ENCODE data around the gene TRIML1. TPM values are rescaled to one million over a fixed set of nuclear protein-coding genes. Genes with fewer than 3 reads are reported as not detected.

Gene TRIML1
- total RNA-seq, 4 donors from 2014 or later, result not detected

DNA sequence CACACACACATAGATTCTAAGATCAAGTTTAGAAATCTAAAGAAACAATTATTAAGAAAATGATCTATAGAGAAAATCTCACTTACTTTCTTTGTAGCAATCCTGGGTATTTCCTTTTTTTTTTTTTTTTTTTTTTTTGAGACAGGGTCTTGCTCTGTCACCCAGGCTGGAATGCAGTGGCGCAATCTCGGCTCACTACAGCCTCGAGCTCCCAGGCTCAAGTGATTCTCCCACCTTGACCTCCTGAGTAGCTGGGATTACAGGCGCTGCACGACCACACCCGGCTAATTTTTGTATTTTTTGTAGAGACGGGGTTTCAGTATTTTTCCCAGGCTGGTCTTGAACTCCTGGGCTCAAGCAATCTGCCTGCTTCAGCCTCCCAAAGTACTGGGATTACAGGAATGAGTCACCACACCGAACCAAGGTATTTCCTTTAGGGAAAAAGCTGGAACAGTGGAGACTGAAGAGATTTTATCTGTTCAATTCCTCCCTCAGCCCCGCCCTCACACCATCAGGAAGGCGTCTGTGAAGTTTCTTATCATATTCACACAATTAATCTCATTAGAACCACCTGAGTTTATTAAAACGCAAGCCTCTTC lies 30.0 kb upstream of the TRIML1 start, which contains the start of gene TRIML2:
Gene TRIML2 (minus strand): TSS at position 447 of the 599 bp plus-strand sequence. CDS start 4,235 bp downstream, outside the sequence.
- Histone ChIP-seq H3K4me3 (no peak within 1 kb of the TSS), H3K27ac (no peak within 1 kb of the TSS), H3K36me3 (no peaks in the 10 kb centered on the region), H3K4me1 (no peaks in the 10 kb centered on the region), H3K27me3 (no peaks in the 10 kb centered on the region), H3K9me3 (no peaks in the 10 kb centered on the region)
- in situ Hi-C loops (cut with MboI; ENCODE audit: low pct_ligation_motif_present in 1 of 4, low pct_unique_long_range_greater_than_20kb in 1 of 4, low sequenced_read_pairs in 3 of 4) (no loop called here), intact Hi-C loops (cut with DNase I; ENCODE audit: low total_unique reads) (no loop called here)
- DNase-seq, result no peak
- TF ChIP-seq POLR2AphosphoS5 (IDR thresholded peaks at IDR 0.05) (no peak), POLR2A (IDR thresholded peaks at IDR 0.05) (no peak), CTCF (IDR thresholded peaks at IDR 0.05) (no peak), EP300 (IDR thresholded peaks at IDR 0.05; ENCODE audit: low read depth) (no peak)
- 40 to 66% methylated on average over 1 to 11 of the region's 11 CpGs for WGBS, 2 donors (ENCODE audit: low coverage in 1 of 2)

DNA sequence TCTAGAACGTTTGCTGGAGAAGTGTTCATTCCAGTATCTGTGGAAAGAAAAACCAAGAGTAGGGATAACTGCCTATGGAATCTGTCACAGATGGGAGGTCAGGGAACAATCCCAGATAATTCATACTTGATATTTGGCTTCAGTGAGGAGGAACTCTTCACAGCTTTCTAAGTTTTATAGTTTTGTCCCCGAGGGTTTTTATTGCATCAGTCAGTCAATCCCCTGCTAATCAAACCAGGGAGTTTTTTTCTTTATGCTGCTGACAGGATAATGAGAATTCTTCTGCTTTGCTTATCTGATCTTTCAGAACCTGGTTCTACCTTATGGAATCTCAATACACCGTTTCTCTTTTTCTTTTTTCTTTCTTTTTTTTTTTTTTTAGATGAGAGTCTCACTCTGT lies 29.2 kb upstream of the TRIML1 start:
- Histone ChIP-seq H3K4me3 (no peak overlapping the region), H3K4me1 (no peaks in the 10 kb centered on the region), H3K36me3 (no peaks in the 10 kb centered on the region), H3K9me3 (no peaks in the 10 kb centered on the region), H3K27me3 (no peaks in the 10 kb centered on the region), H3K27ac (no peak overlapping the region)
- TF ChIP-seq POLR2A (IDR thresholded peaks at IDR 0.05), result no peak
- TF ChIP-seq EP300 (IDR thresholded peaks at IDR 0.05; ENCODE audit: low read depth), result no peak
- no peak for TF ChIP-seq CTCF (IDR thresholded peaks at IDR 0.05)
- TF ChIP-seq POLR2AphosphoS5 (IDR thresholded peaks at IDR 0.05), result no peak
- DNase-seq, result no peak
- 19 to 22% methylated on average over 3 of the region's 3 CpGs for WGBS, 2 donors (ENCODE audit: low coverage in 1 of 2)
- in situ Hi-C loops (cut with MboI; ENCODE audit: low pct_ligation_motif_present in 1 of 4, low pct_unique_long_range_greater_than_20kb in 1 of 4, low sequenced_read_pairs in 3 of 4), result no loop called here
- intact Hi-C loops (cut with DNase I; ENCODE audit: low total_unique reads), result no loop called here

- Histone ChIP-seq H3K36me3 (no peaks in the 10 kb centered on the region), H3K9me3 (no peaks in the 10 kb centered on the region), H3K27ac (no peak overlapping the region), H3K27me3 (no peaks in the 10 kb centered on the region), H3K4me1 (no peaks in the 10 kb centered on the region), H3K4me3 (no peak overlapping the region)
- WGBS, 2 donors (ENCODE audit: low coverage in 1 of 2), result 66 to 68% methylated on average over 7 of the region's 7 CpGs
- DNase-seq, result no peak
- TF ChIP-seq CTCF (IDR thresholded peaks at IDR 0.05) (no peak), POLR2AphosphoS5 (IDR thresholded peaks at IDR 0.05) (no peak)
- intact Hi-C loops (cut with DNase I; ENCODE audit: low total_unique reads) (no loop called here), in situ Hi-C loops (cut with MboI; ENCODE audit: low pct_ligation_motif_present in 1 of 4, low pct_unique_long_range_greater_than_20kb in 1 of 4, low sequenced_read_pairs in 3 of 4) (no loop called here)
These were observed 28.3 kb upstream of the TRIML1 start for GRCh38 chr4:188110741-188111471.

GRCh38 chr4:188111955-188112354 lies 27.3 kb upstream of the TRIML1 start:
- intact Hi-C loops (cut with DNase I; ENCODE audit: low total_unique reads), result no loop called here
- no peak for DNase-seq
- no peak overlapping the region for H3K27ac ChIP-seq

More at GRCh38 chr4:188111955-188112354, 27.3 kb upstream of the TRIML1 start:
- 86% methylated on average over 6 of the region's 6 CpGs; no CpG with 5 or more reads in 1 of the 2 donors for WGBS, 2 donors (ENCODE audit: low coverage in 1 of 2)
- Histone ChIP-seq H3K27me3 (no peaks in the 10 kb centered on the region), H3K36me3 (no peaks in the 10 kb centered on the region), H3K9me3 (no peaks in the 10 kb centered on the region), H3K4me1 (no peaks in the 10 kb centered on the region), H3K4me3 (no peak overlapping the region)
- in situ Hi-C loops (cut with MboI; ENCODE audit: low pct_ligation_motif_present in 1 of 4, low pct_unique_long_range_greater_than_20kb in 1 of 4, low sequenced_read_pairs in 3 of 4), result no loop called here
- TF ChIP-seq POLR2A (IDR thresholded peaks at IDR 0.05) (no peak), EP300 (IDR thresholded peaks at IDR 0.05; ENCODE audit: low read depth) (no peak), POLR2AphosphoS5 (IDR thresholded peaks at IDR 0.05) (no peak), CTCF (IDR thresholded peaks at IDR 0.05) (no peak)
